H1 (cell line): ENCODE results near the gene NSD2. TPM values are rescaled to one million over a fixed set of nuclear protein-coding genes. Genes with fewer than 3 reads are reported as not detected.

Experiments
- ASH2L ChIP-seq: fragments of 200-600, 300-600 bp; sonication (generic); IDR thresholded peaks from one replicate; pipeline ENCODE4 v1.7.1; 2017; ENCODE audit warnings: low read length
- ATF2 ChIP-seq: IDR thresholded peaks from 2 replicates; pipeline ENCODE4 v1.6.1; 2012; ENCODE audit warnings: low read length, inconsistent platforms
- CTBP2 ChIP-seq: IDR thresholded peaks from 2 replicates; pipeline ENCODE4 v1.7.0; 2011; ENCODE audit warnings: borderline replicate concordance, mild to moderate bottlenecking, moderate library complexity, mixed read lengths, low read length; ENCODE audit not compliant: insufficient read depth, insufficient read length
- CTCF ChIP-seq, 3 experiments: IDR thresholded peaks; 1 replicate in 2 of 3; 2 replicates in 1 of 3; pipeline versions ENCODE4 v1.5.1 to v1.6.1; 2011; ENCODE audit warnings: low read length in 3 of 3, mild to moderate bottlenecking in 3 of 3, inconsistent platforms in 2 of 3, low read depth in 1 of 3, moderate library complexity in 1 of 3; ENCODE audit not compliant: insufficient read depth in 1 of 3; ENCODE audit errors: control extremely low read depth in 1 of 3
- KDM4A ChIP-seq: IDR thresholded peaks from one replicate; pipeline ENCODE4 v1.7.1; 2012; ENCODE audit warnings: low read depth, mild to moderate bottlenecking, moderate library complexity, low read length, inconsistent platforms; ENCODE audit not compliant: severe bottlenecking
- POLR2AphosphoS5 ChIP-seq: IDR thresholded peaks from 2 replicates; pipeline ENCODE4 v1.6.1; 2011; ENCODE audit warnings: low read depth, low read length
- RFX5 ChIP-seq: IDR thresholded peaks from 2 replicates; pipeline ENCODE4 v1.6.1; 2011; ENCODE audit warnings: low read depth, low read length, improper control_type of control experiment, borderline replicate concordance
- TAF1 ChIP-seq: IDR thresholded peaks from 2 replicates; pipeline ENCODE4 v1.6.1; 2011; ENCODE audit warnings: mild to moderate bottlenecking, low read depth, low read length
- polyA plus RNA-seq, 7 experiments: library from polyadenylated mRNA; depleted of rRNA in 3 of 7; stranded (reverse) in 5 of 7; unstranded in 2 of 7; fragments of >200 nt in 5 of 7; fragments of 200-250 nt in 2 of 7; gene quantifications; 1 replicate in 5 of 7; 2 replicates in 1 of 7; 4 replicates in 1 of 7; pipeline versions ENCODE4 v1.2.1 to v1.2.3, GENCODE V29; 2011 to 2013; ENCODE audit warnings: missing spikeins in 2 of 7, mixed read lengths in 2 of 7
- total RNA-seq: library from RNA; stranded (reverse); fragmentation: NEBNext Ultra II Directional; extraction: Animal tissue kit (Norgen Biotek cat#: 25700); gene quantifications from 2 replicates; pipeline ENCODE4 v1.2.1, GENCODE V29; 2021

The NSD2 gene
- total and polyA plus RNA-seq, 2 of the 8 experiments (the other 6 are each of a cell fraction or from before 2014, with no cell fraction given), result 26.7 to 129 TPM

GRCh38 chr4:1969928-1970723 lies 98.9 kb downstream of the NSD2 start (continued):
- TF ChIP-seq ATF2 (no peak), TAF1 (no peak), KDM4A (no peak), RFX5 (no peak), ASH2L (no peak), CTBP2 (no peak), POLR2AphosphoS5 (no peak), CTCF (IDR thresholded peaks at IDR 0.05; ENCODE audit: control extremely low read depth in 1 of 3, insufficient read depth in 1 of 3, low read depth in 1 of 3, low read length in 3 of 3) (no peak)
